HG03159 (cell line): ENCODE data around the gene POM121.
A peak's percentile ranks its signal among the peaks of the same experiment; 100 is the strongest.
"Not testable (repeated sequence)": the region's sequence is repeated elsewhere in the genome, so short reads cannot be mapped to it uniquely, and the experiment has no call there.

ENCODE experiments used
- ATAC-seq: cut with Tn5 transposase; IDR thresholded peaks from one replicate; pipeline ENCODE4 v1.9.1; 2021; ENCODE audit warnings: mild to moderate bottlenecking, moderate library complexity; ENCODE audit not compliant: unreplicated experiment

Gene POM121

GRCh38 chr7:72924733-72925545, at the start of gene POM121:
Gene POM121, plus strand, starts transcription at chr7:72925095. Its CDS starts 27 bp downstream, at chr7:72925122.
- peak; percentile 84 for ATAC-seq

GRCh38 chr7:72879079-72879736, 45.7 kb upstream of the POM121 start:
- peak; percentile 99 for ATAC-seq

GRCh38 chr7:72879737-72880215, 45.1 kb upstream of the POM121 start:
- not testable (repeated sequence) for ATAC-seq

GRCh38 chr7:72891750-72892149, 33.1 kb upstream of the POM121 start:
- not testable (repeated sequence) for ATAC-seq

GRCh38 chr7:72904740-72905139, 20.2 kb upstream of the POM121 start:
- not testable (repeated sequence) for ATAC-seq

- ATAC-seq = not testable (repeated sequence)
Observed at GRCh38 chr7:72908422-72908821, 16.5 kb upstream of the POM121 start.

- not testable (repeated sequence) for ATAC-seq
Observed at GRCh38 chr7:72911395-72911794, 13.5 kb upstream of the POM121 start.

GRCh38 chr7:72913750-72914149, 11.1 kb upstream of the POM121 start:
- ATAC-seq = not testable (repeated sequence)

- peak; percentile 81 for ATAC-seq
Observed at GRCh38 chr7:72914756-72915525, 10.0 kb upstream of the POM121 start.

- no peak for ATAC-seq
Observed at GRCh38 chr7:72919256-72919775, 5.6 kb upstream of the POM121 start.

- ATAC-seq = peak; percentile 23
Observed at GRCh38 chr7:72924386-72924732, 536 bp upstream of the POM121 start.

GRCh38 chr7:72925546-72926120, 738 bp downstream of the POM121 start:
- no peak for ATAC-seq

GRCh38 chr7:72927791-72928190, 2.9 kb downstream of the POM121 start:
- ATAC-seq = not testable (repeated sequence)

GRCh38 chr7:72928216-72928615, 3.3 kb downstream of the POM121 start:
- not testable (repeated sequence) for ATAC-seq

GRCh38 chr7:72942022-72942705, 17.3 kb downstream of the POM121 start:
- not testable (repeated sequence) for ATAC-seq

- not testable (repeated sequence) for ATAC-seq
Observed at GRCh38 chr7:72942956-72943355, 18.1 kb downstream of the POM121 start.

GRCh38 chr7:72944937-72945336, 20.0 kb downstream of the POM121 start:
- ATAC-seq = not testable (repeated sequence)

GRCh38 chr7:72945597-72945996, 20.7 kb downstream of the POM121 start:
- not testable (repeated sequence) for ATAC-seq

GRCh38 chr7:72946130-72946745, 21.3 kb downstream of the POM121 start:
- not testable (repeated sequence) for ATAC-seq

GRCh38 chr7:72948714-72949113, 23.8 kb downstream of the POM121 start:
- not testable (repeated sequence) for ATAC-seq
